K562 (cell line): ENCODE results near the gene NR3C1. TPM values are rescaled to one million over a fixed set of nuclear protein-coding genes. Genes with fewer than 3 reads are reported as not detected.
A peak's percentile ranks its signal among the peaks of the same experiment; 100 is the strongest.

Source experiments
- ATAC-seq: fragments of 200-7000 bp; cut with Tn5 transposase; 3 replicates; pipeline ENCODE4 v1.9.1; 2020; ENCODE audit warnings: moderate library complexity
- BruUV-seq: library from RNA; stranded (reverse); fragments of 400-500 nt; replicated peaks from 2 replicates; lab custom pipeline; 2021; lab: Mats Ljungman, UMichigan
- CTCF ChIA-PET: fragments of 300-600 bp; formaldehyde crosslinking; extraction: SDS; loops from one replicate; lab custom pipeline; 2021; ENCODE audit warnings: low intra/inter-chr PET ratio; lab: Yijun Ruan, JAX
- POLR2A ChIA-PET: fragments of 300-600, 350-650 bp; sonication (Branson Sonifier 250); formaldehyde crosslinking; extraction: SDS; loops from one replicate; lab custom pipeline; 2021; ENCODE audit warnings: antibody characterized with exemption, inconsistent platforms; lab: Yijun Ruan, JAX
- DNase-seq, 4 experiments: peaks; one replicate each; pipeline versions ENCODE4 v3.0.0 to v3.0.0-alpha.2; 2011 to 2018; ENCODE audit warnings: low spot score in 3 of 4, mixed read lengths in 3 of 4; ENCODE audit errors: extremely low read depth in 1 of 4
- FAIRE-seq: peaks from 2 replicates; lab custom pipeline; 2011; peaks lifted over from hg19 to GRCh38; lab: Jason Lieb, UNC
- H2AFZ ChIP-seq: 2 replicates; pipeline ENCODE4 v1.6.0; 2011; ENCODE audit warnings: low read depth, low read length, control low read depth, inconsistent platforms
- H3K27ac ChIP-seq: fragments of 200-600 bp; 3 replicates; pipeline ENCODE4 v1.8.0; 2011; ENCODE audit warnings: low read depth, mild to moderate bottlenecking, control low read depth, inconsistent platforms, low read length, moderate library complexity, mixed read lengths; ENCODE audit errors: extremely low read depth
- H3K27me3 ChIP-seq, 2 experiments: fragments of 300-600 bp in 1 of 2; 2 replicates in 1 of 2; 3 replicates in 1 of 2; pipeline versions ENCODE4 v1.6.0 to v1.8.0; 2011; ENCODE audit warnings: inconsistent platforms in 2 of 2, low read length in 2 of 2, mild to moderate bottlenecking in 1 of 2, mixed read lengths in 1 of 2, moderate library complexity in 1 of 2; ENCODE audit not compliant: control insufficient read depth in 2 of 2, insufficient read depth in 2 of 2
- H3K36me3 ChIP-seq: fragments of 300-600 bp; 3 replicates; pipeline ENCODE4 v1.8.0; 2011; ENCODE audit warnings: mild to moderate bottlenecking, low read length, inconsistent platforms; ENCODE audit not compliant: control insufficient read depth, insufficient read depth
- H3K4me1 ChIP-seq, 2 experiments: fragments of 200-600 bp in 1 of 2; replicated peaks in 1 of 2; 2 replicates in 1 of 2; 3 replicates in 1 of 2; pipeline versions ENCODE4 v1.5.1 to v1.8.0; 2011; ENCODE audit warnings: inconsistent platforms in 2 of 2, low read length in 2 of 2, mild to moderate bottlenecking in 1 of 2, mixed read lengths in 1 of 2, moderate library complexity in 1 of 2; ENCODE audit not compliant: control insufficient read depth in 2 of 2, insufficient read depth in 2 of 2
- H3K4me2 ChIP-seq: 2 replicates; pipeline ENCODE4 v1.6.1; 2011; ENCODE audit warnings: low read length, control low read depth, inconsistent platforms, mixed read lengths; ENCODE audit not compliant: insufficient read depth
- H3K4me3 ChIP-seq: fragments of 200-600 bp; sonication (generic), shearing (Covaris generic); 2 replicates; pipeline ENCODE4 v1.5.1; 2016; ENCODE audit warnings: control low read depth, inconsistent platforms
- H3K79me2 ChIP-seq: fragments of 200-600 bp; 3 replicates; pipeline ENCODE4 v1.8.0; 2011; ENCODE audit warnings: low read length, inconsistent platforms; ENCODE audit not compliant: control insufficient read depth, insufficient read depth
- H3K9ac ChIP-seq, 2 experiments: 2 replicates each; pipeline versions ENCODE4 v1.6.0 to v1.6.1; 2011; ENCODE audit warnings: low read depth in 2 of 2, low read length in 2 of 2, control low read depth in 1 of 2, inconsistent platforms in 1 of 2, mild to moderate bottlenecking in 1 of 2, mixed read lengths in 1 of 2; ENCODE audit not compliant: insufficient read depth in 1 of 2
- H3K9me1 ChIP-seq: one replicate; pipeline ENCODE4 v1.6.0; 2011; ENCODE audit warnings: inconsistent platforms, mild to moderate bottlenecking, low read length, moderate library complexity; ENCODE audit not compliant: control insufficient read depth, insufficient read depth
- H3K9me3 ChIP-seq: replicated peaks from 2 replicates; pipeline ENCODE4 v1.5.1; 2011; ENCODE audit warnings: low read depth, low read length, inconsistent platforms; ENCODE audit not compliant: control insufficient read depth, insufficient read depth
- H4K20me1 ChIP-seq: replicated peaks from 2 replicates; pipeline ENCODE4 v1.6.1; 2011; ENCODE audit warnings: low read length, inconsistent platforms, mixed read lengths; ENCODE audit not compliant: control insufficient read depth, insufficient read depth
- ARID4B ChIP-seq: sonication (generic); formaldehyde crosslinking; IDR thresholded peaks from 2 replicates; pipeline ENCODE4 v1.8.0; 2022; ENCODE audit warnings: mild to moderate bottlenecking, missing genetic modification reagents
- LARP7 ChIP-seq: fragments of 450-650 bp; IDR thresholded peaks from 2 replicates; pipeline ENCODE4 v1.6.1; 2016
- MCM7 ChIP-seq, 2 experiments: fragments of 450-650 bp; IDR thresholded peaks; 2 replicates each; pipeline ENCODE4 v1.6.1; 2016 to 2018
- MLLT1 ChIP-seq, 2 experiments: fragments of 450-650 bp; IDR thresholded peaks; 2 replicates each; pipeline ENCODE4 v1.6.1; 2016
- NELFE ChIP-seq: IDR thresholded peaks from 2 replicates; pipeline ENCODE4 v1.6.1; 2011; ENCODE audit warnings: mild to moderate bottlenecking; ENCODE audit not compliant: insufficient read depth, insufficient read length
- PCBP2 ChIP-seq: fragments of 200-400 bp; formaldehyde crosslinking; IDR thresholded peaks from 2 replicates; pipeline ENCODE4 v1.6.1; 2018; ENCODE audit warnings: low read length, low read depth, mild to moderate bottlenecking, moderate library complexity; ENCODE audit not compliant: poor library complexity, severe bottlenecking
- RFX1 ChIP-seq: fragments of 450-650 bp; IDR thresholded peaks from 2 replicates; pipeline ENCODE4 v1.6.1; 2016; ENCODE audit warnings: mild to moderate bottlenecking, moderate library complexity
- ZBED1 ChIP-seq: IDR thresholded peaks from 2 replicates; pipeline ENCODE4 v1.6.1; 2014
- ZNF639 ChIP-seq, 2 experiments: fragments of 200-800 bp in 1 of 2; sonication (Bioruptor generic) in 1 of 2; sonication (generic) in 1 of 2; formaldehyde crosslinking in 1 of 2; IDR thresholded peaks in 1 of 2; conservative IDR thresholded peaks in 1 of 2; 2 replicates each; pipeline versions ENCODE4 v1.5.0 to v1.6.1; 2016 to 2020; ENCODE audit warnings: missing compliant biosample characterization in 1 of 2, missing genetic modification characterization in 1 of 2, missing genetic modification reagents in 1 of 2
- ZZZ3 ChIP-seq: fragments of 450-650 bp; IDR thresholded peaks from 2 replicates; pipeline ENCODE4 v1.6.1; 2016; ENCODE audit warnings: antibody characterized with exemption, mild to moderate bottlenecking, moderate library complexity
- WGBS: fragments of 100-300 bp; shearing (Covaris generic); methylation state at CpG from one replicate; pipeline ENCODE4 v1.1.6; 2016; ENCODE audit warnings: low coverage, mixed read lengths; ENCODE audit not compliant: insufficient coverage; ENCODE audit errors: missing lambda C conversion rate; 5-methylcytosine and 5-hydroxymethylcytosine counted together
- in situ Hi-C: fragments of 300-500 bp; cut with MboI; formaldehyde crosslinking; loops from 4 replicates; pipeline ENCODE4 v1.15.0; 2018; ENCODE audit warnings: inconsistent platforms, mixed read lengths
- intact Hi-C: fragments of 100-400 bp; cut with micrococcal nuclease; formaldehyde crosslinking; loops from 2 replicates; pipeline ENCODE4 v1.14.2; 2022
- polyA plus RNA-seq, 8 experiments: library from polyadenylated mRNA; depleted of rRNA in 4 of 8; stranded (reverse) in 5 of 8; unstranded in 3 of 8; fragments of >200 nt; fragmentation: Nextera tagmentation in 2 of 8; fragmentation: Illumina TruSeq in 1 of 8; extraction: Ambion mirVana in 2 of 8; extraction: Trizol in 1 of 8; gene quantifications; 2 replicates each; pipeline versions ENCODE4 v1.2.1 to v1.2.3, GENCODE V29; 2011 to 2014; ENCODE audit warnings: inconsistent platforms in 1 of 8, missing spikeins in 1 of 8
- total RNA-seq, 7 experiments: library from RNA; depleted of rRNA in 6 of 7; stranded (reverse); fragments of >200 nt in 6 of 7; fragmentation: Illumina TruSeq in 2 of 7; extraction: Trizol in 2 of 7; gene quantifications; 2 replicates each; pipeline versions ENCODE4 v1.2.1 to v1.2.3, GENCODE V29; 2011 to 2021; ENCODE audit warnings: low replicate concordance in 1 of 7
- TF ChIP-seq, protein P1 (sequence below), 2 experiments: IDR thresholded peaks in 1 of 2; conservative IDR thresholded peaks in 1 of 2; 2 replicates each; pipeline ENCODE4 v1.6.1; 2016; ENCODE audit warnings: low read depth in 2 of 2, mild to moderate bottlenecking in 1 of 2, missing compliant biosample characterization in 1 of 2, missing genetic modification characterization in 1 of 2, moderate library complexity in 1 of 2

The NR3C1 gene
- total and polyA plus RNA-seq, 9 of the 15 experiments (the other 6 are each of a cell fraction or from before 2014, with no cell fraction given): 8.2 to 36.0 (median 15.0) TPM

DNA sequence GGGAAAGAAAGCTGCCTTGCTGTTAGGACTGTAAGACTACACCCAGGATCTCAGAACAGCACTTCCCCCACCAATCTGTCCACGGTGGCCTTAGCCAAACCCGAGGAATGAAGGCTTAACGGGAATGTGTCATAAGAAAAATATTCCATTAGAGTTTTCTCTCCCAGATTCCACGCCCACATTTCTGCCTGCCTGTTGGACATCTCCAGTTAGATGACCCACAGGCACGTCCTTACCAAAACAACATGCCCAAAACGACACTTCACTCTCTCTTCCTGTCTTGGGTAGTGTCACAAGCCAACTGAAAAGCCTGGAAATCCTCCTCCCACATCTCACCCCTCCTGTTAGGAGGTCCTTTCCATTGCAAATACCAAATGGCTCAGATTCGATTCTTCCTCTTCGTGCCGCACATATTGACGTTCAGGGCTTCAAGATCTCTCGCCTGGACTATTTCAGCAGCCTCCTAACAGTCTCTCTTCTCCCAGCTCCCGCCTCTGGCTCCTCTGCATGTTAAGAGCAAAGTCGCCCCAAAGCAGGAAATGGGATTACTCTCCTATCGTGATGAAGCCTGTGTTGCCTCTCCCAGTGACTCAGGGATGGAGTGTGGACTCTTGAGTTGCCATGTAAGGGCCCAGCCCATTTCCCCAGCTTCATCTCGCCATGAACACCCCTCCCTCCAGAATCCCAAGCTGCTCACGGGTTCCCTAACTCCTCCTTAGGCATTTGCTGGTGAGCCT, 159.3 kb downstream of the NR3C1 start:
- ChIA-PET POLR2A (no interaction called here), CTCF (no interaction called here)
- H3K27me3 ChIP-seq: no peaks in the 10 kb centered on the region
- H3K9me3 ChIP-seq: peaks cover 7% of the 10 kb centered on the region
- DNase-seq (no peak), ATAC-seq (no peak), FAIRE-seq (peak; percentile 69)
- H3K4me1 ChIP-seq: peaks cover 21 to 44% of the 10 kb centered on the region in 2 experiments
- BruUV-seq: no TSS peak
- H4K20me1 ChIP-seq: no peaks in the 10 kb centered on the region
- H3K4me2 ChIP-seq: peak overlapping the region; percentile 26
- in situ Hi-C loops (no loop called here), intact Hi-C loops (no loop called here)
- no peak overlapping the region for H3K9ac ChIP-seq
- H3K4me3 ChIP-seq: no peak overlapping the region
- H3K79me2 ChIP-seq: no peaks in the 10 kb centered on the region
- peak overlapping the region; percentile 79 for H2AFZ ChIP-seq
- no peaks in the 10 kb centered on the region for H3K36me3 ChIP-seq
- H3K9me1 ChIP-seq: no peaks in the 10 kb centered on the region
- 53% methylated on average over 16 of the region's 16 CpGs for WGBS
- peak overlapping the region; percentile 34; the same call in 2 of the 3 replicates for H3K27ac ChIP-seq
- TF ChIP-seq MCM7 (IDR thresholded peaks at IDR 0.05) (no peak), RFX1 (no peak), ZZZ3 (no peak), ZNF639 (CRISPR knock-in tag; conservative IDR thresholded peaks at IDR 0.05 in 1 of 2, IDR thresholded peaks at IDR 0.05 in 1 of 2) (peak in 1 of 2 experiments; percentile 30; a peak in 1 of 4 replicates), NELFE (no peak), LARP7 (no peak), ARID4B (CRISPR knock-in tag) (no peak), PCBP2 (no peak), ZBED1 (no peak), MLLT1 (IDR thresholded peaks at IDR 0.05) (no peak)
- TF ChIP-seq, protein P1, sequence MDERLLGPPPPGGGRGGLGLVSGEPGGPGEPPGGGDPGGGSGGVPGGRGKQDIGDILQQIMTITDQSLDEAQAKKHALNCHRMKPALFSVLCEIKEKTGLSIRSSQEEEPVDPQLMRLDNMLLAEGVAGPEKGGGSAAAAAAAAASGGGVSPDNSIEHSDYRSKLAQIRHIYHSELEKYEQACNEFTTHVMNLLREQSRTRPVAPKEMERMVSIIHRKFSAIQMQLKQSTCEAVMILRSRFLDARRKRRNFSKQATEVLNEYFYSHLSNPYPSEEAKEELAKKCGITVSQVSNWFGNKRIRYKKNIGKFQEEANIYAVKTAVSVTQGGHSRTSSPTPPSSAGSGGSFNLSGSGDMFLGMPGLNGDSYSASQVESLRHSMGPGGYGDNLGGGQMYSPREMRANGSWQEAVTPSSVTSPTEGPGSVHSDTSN (CRISPR knock-in tag; IDR thresholded peaks at IDR 0.05; ENCODE audit: low read depth): no peak
- TF ChIP-seq, protein P1 (tag; conservative IDR thresholded peaks at IDR 0.05; ENCODE audit: low read depth): no peak
